Liver (tissue), 9 donors: Measurements from ENCODE around the gene IQCH. TPM values are rescaled to one million over a fixed set of nuclear protein-coding genes. Genes with fewer than 3 reads are reported as not detected.

Source experiments
- DNase-seq: peaks from one replicate; pipeline ENCODE4 v3.0.0-alpha.2; 2017; ENCODE audit warnings: low spot score
- H3K27ac ChIP-seq, 2 donors: one replicate each; pipeline ENCODE4 v1.7.0; 2013; ENCODE audit warnings: inconsistent platforms in 2 of 2, low read length in 2 of 2, control low read depth in 1 of 2, low read depth in 1 of 2, mild to moderate bottlenecking in 1 of 2
- H3K27me3 ChIP-seq, 4 donors: one replicate each; pipeline versions ENCODE4 v1.6.1 to v1.7.0; 2013; ENCODE audit warnings: low read length in 3 of 4, inconsistent platforms in 1 of 4, mild to moderate bottlenecking in 1 of 4, moderate library complexity in 1 of 4; ENCODE audit not compliant: control insufficient read depth in 4 of 4, insufficient read depth in 4 of 4
- H3K36me3 ChIP-seq, 4 donors: one replicate each; pipeline versions ENCODE4 v1.6.1 to v1.7.0; 2013; ENCODE audit warnings: low read length in 3 of 4, mild to moderate bottlenecking in 3 of 4, low read depth in 1 of 4, moderate library complexity in 1 of 4; ENCODE audit not compliant: control insufficient read depth in 4 of 4, insufficient read depth in 3 of 4
- H3K4me1 ChIP-seq, 4 donors: one replicate each; pipeline versions ENCODE4 v1.6.1 to v1.7.0; 2013; ENCODE audit warnings: low read length in 3 of 4, mild to moderate bottlenecking in 3 of 4, moderate library complexity in 1 of 4; ENCODE audit not compliant: control insufficient read depth in 4 of 4, insufficient read depth in 4 of 4
- H3K4me3 ChIP-seq, 3 donors: one replicate each; pipeline versions ENCODE4 v1.6.1 to v1.7.0; 2013; ENCODE audit warnings: low read length in 3 of 3, control low read depth in 1 of 3, low read depth in 1 of 3, mild to moderate bottlenecking in 1 of 3
- H3K9ac ChIP-seq, 2 donors: one replicate each; pipeline ENCODE4 v1.7.0; 2013; ENCODE audit warnings: low read length in 2 of 2, mild to moderate bottlenecking in 2 of 2, moderate library complexity in 2 of 2, control low read depth in 1 of 2, low read depth in 1 of 2
- H3K9me3 ChIP-seq, 4 donors: one replicate each; pipeline versions ENCODE4 v1.6.1 to v1.7.0; 2013; ENCODE audit warnings: low read length in 3 of 4; ENCODE audit not compliant: control insufficient read depth in 4 of 4
- EGR1 ChIP-seq, 2 donors: IDR thresholded peaks; 2 replicates each; pipeline ENCODE4 v1.6.1; 2016 to 2018; ENCODE audit warnings: antibody characterized with exemption in 2 of 2, low read depth in 2 of 2
- FOXA1 ChIP-seq: IDR thresholded peaks from 2 replicates; pipeline ENCODE4 v1.6.1; 2016; ENCODE audit warnings: antibody characterized with exemption
- FOXA2 ChIP-seq: IDR thresholded peaks from 2 replicates; pipeline ENCODE4 v1.6.1; 2016; ENCODE audit warnings: antibody characterized with exemption
- GABPA ChIP-seq, 2 donors: IDR thresholded peaks in 1 of 2; conservative IDR thresholded peaks in 1 of 2; 2 replicates each; pipeline ENCODE4 v1.6.1; 2016; ENCODE audit warnings: antibody characterized with exemption in 2 of 2, mild to moderate bottlenecking in 1 of 2, moderate library complexity in 1 of 2
- HNF4G ChIP-seq: IDR thresholded peaks from 2 replicates; pipeline ENCODE4 v1.6.1; 2016; ENCODE audit warnings: antibody characterized with exemption
- JUND ChIP-seq, 2 donors: IDR thresholded peaks; 2 replicates each; pipeline ENCODE4 v1.6.1; 2016; ENCODE audit warnings: antibody characterized with exemption in 2 of 2
- RXRA ChIP-seq, 2 donors: IDR thresholded peaks; 2 replicates each; pipeline ENCODE4 v1.6.1; 2017 to 2018; ENCODE audit warnings: antibody characterized with exemption in 2 of 2, mild to moderate bottlenecking in 1 of 2
- TAF1 ChIP-seq: conservative IDR thresholded peaks from 2 replicates; pipeline ENCODE4 v1.6.1; 2016; ENCODE audit warnings: antibody characterized with exemption, mild to moderate bottlenecking
- YY1 ChIP-seq: IDR thresholded peaks from 2 replicates; pipeline ENCODE4 v1.6.1; 2016; ENCODE audit warnings: antibody characterized with exemption, mild to moderate bottlenecking
- WGBS: extraction: QIAGEN DNeasy Blood & Tissue Kit; methylation state at CpG from one replicate; pipeline ENCODE4 v1.1.7; 2013; 5-methylcytosine and 5-hydroxymethylcytosine counted together
- polyA plus RNA-seq, 2 donors: library from polyadenylated mRNA; stranded (reverse) in 1 of 2; unstranded in 1 of 2; fragments of 200-250 nt in 1 of 2; fragments of >200 nt in 1 of 2; fragmentation: Nextera tagmentation in 1 of 2; extraction: Ambion mirVana in 1 of 2; gene quantifications; one replicate each; pipeline versions ENCODE4 v1.2.1 to v1.2.3, GENCODE V29; 2013 to 2015
- total RNA-seq, 2 donors: library from RNA; depleted of rRNA; stranded (reverse); fragments of >200 nt; gene quantifications; one replicate each; pipeline ENCODE4 v1.2.3, GENCODE V29; 2014
- TF ChIP-seq, protein P1 (sequence below): IDR thresholded peaks from 2 replicates; pipeline ENCODE4 v1.6.1; 2016; ENCODE audit warnings: antibody characterized with exemption
- TF ChIP-seq, protein P2 (sequence below): fragments of 150-350 bp; IDR thresholded peaks from 2 replicates; pipeline ENCODE4 v1.5.1; 2017; ENCODE audit warnings: improper control_type of control experiment, low read depth, low read length; ENCODE audit not compliant: missing input control
- TF ChIP-seq, protein P3 (sequence below): IDR thresholded peaks from 2 replicates; pipeline ENCODE4 v1.6.1; 2016; ENCODE audit warnings: antibody characterized with exemption
- donor health status: healthy.
- donor health status: healthy.
- donor health status: healthy.
- donor health status: healthy.
- donor health status: healthy.

Gene IQCH
- total and polyA plus RNA-seq, 4 donors: 0.23 to 1.6 (median 0.86) TPM

DNA sequence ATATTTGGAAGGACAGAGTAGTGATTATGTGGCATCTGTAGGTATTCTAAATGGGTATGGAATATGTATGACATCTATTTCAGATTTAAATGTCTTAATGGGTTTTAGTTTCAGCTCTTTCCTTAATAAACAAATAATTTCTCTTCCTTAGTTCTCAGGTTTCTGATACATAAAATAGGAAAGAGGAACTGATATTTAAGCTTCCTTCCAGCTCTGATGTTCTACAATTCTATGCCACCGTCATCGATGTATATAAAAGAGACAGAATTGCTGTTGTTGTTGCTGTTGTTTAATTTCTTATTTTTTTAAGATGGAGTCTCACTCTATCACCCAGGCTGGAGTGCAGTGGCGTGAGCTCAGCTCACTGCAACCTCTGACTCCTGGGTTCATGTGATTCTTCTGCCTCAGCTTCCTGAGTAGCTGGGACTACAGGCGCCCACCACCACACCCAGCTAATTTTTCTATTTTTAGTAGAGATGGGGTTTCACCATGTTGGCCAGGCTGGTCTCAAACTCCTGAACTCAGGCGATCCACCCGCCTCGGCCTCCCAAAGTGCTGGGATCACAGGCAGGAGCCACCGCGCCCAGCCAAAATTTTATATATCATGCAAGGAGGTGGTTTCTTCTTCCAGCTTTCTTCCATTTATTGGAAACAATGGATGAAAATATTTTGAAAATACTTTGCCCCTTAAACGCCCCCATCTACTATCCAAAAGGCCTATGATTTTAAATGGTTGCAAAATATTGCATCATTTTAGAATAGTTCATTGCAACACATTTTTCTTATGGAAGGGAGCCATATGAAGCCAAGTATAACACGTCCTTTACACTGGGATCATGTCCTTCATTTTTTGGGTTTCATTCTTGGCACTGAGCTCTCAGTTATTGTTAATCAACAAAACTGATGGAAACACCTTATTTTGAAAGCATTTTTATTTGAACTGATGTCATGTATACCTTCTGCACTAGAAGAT, 252.5 kb downstream of the IQCH start:
- WGBS: 86% methylated on average over 11 of the region's 11 CpGs
- no peak for DNase-seq
- Histone ChIP-seq H3K27me3 (no peaks in the 10 kb centered on the region), H3K9ac (no peak overlapping the region), H3K9me3 (no peaks in the 10 kb centered on the region), H3K4me3 (no peak overlapping the region), H3K36me3 (peaks cover under 1 to 4% (median 3%) of the 10 kb centered on the region in 4 donors), H3K27ac (no peak overlapping the region), H3K4me1 (peaks cover 0 to 1% (median 0%) of the 10 kb centered on the region in 4 donors)
- TF ChIP-seq, protein P1, sequence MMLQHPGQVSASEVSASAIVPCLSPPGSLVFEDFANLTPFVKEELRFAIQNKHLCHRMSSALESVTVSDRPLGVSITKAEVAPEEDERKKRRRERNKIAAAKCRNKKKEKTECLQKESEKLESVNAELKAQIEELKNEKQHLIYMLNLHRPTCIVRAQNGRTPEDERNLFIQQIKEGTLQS: peak; percentile 67
- TF ChIP-seq, protein P2, sequence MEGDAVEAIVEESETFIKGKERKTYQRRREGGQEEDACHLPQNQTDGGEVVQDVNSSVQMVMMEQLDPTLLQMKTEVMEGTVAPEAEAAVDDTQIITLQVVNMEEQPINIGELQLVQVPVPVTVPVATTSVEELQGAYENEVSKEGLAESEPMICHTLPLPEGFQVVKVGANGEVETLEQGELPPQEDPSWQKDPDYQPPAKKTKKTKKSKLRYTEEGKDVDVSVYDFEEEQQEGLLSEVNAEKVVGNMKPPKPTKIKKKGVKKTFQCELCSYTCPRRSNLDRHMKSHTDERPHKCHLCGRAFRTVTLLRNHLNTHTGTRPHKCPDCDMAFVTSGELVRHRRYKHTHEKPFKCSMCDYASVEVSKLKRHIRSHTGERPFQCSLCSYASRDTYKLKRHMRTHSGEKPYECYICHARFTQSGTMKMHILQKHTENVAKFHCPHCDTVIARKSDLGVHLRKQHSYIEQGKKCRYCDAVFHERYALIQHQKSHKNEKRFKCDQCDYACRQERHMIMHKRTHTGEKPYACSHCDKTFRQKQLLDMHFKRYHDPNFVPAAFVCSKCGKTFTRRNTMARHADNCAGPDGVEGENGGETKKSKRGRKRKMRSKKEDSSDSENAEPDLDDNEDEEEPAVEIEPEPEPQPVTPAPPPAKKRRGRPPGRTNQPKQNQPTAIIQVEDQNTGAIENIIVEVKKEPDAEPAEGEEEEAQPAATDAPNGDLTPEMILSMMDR: no peak

DNA sequence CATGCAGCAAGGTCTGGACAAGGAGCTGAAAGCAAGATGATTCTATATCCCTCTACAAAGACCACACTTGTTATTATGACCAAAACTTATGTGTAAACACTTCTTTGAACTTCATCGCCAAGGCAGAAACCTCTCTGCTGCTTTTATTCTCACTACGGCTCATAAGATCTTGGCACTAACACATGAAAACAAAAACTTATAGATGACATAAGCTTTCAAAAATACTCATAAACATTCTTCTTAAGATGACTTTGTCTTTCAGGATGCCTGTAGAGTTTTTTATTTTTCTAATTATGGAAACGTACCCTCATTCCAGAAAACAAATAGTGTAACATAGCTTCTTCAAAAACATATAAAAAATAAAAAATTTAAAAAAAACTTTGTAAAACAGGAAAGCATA, 253.8 kb downstream of the IQCH start:
- Histone ChIP-seq H3K9me3 (no peaks in the 10 kb centered on the region), H3K27me3 (no peaks in the 10 kb centered on the region), H3K27ac (no peak overlapping the region), H3K36me3 (peaks cover 3 to 13% (median 7%) of the 10 kb centered on the region in 4 donors), H3K4me1 (peaks cover 0 to 1% (median 0%) of the 10 kb centered on the region in 4 donors), H3K4me3 (no peak overlapping the region), H3K9ac (no peak overlapping the region)
- no peak for DNase-seq
- whole genome bisulfite sequencing: 94% methylated on average over 3 of the region's 3 CpGs
- TF ChIP-seq HNF4G: no peak
- TF ChIP-seq EGR1 (IDR thresholded peaks at IDR 0.05; ENCODE audit: low read depth in 2 of 2): no peak
- TF ChIP-seq, protein P3, sequence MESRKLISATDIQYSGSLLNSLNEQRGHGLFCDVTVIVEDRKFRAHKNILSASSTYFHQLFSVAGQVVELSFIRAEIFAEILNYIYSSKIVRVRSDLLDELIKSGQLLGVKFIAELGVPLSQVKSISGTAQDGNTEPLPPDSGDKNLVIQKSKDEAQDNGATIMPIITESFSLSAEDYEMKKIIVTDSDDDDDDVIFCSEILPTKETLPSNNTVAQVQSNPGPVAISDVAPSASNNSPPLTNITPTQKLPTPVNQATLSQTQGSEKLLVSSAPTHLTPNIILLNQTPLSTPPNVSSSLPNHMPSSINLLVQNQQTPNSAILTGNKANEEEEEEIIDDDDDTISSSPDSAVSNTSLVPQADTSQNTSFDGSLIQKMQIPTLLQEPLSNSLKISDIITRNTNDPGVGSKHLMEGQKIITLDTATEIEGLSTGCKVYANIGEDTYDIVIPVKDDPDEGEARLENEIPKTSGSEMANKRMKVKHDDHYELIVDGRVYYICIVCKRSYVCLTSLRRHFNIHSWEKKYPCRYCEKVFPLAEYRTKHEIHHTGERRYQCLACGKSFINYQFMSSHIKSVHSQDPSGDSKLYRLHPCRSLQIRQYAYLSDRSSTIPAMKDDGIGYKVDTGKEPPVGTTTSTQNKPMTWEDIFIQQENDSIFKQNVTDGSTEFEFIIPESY: no peak
- no peak for TF ChIP-seq FOXA2
- no peak for TF ChIP-seq RXRA (IDR thresholded peaks at IDR 0.05)

DNA sequence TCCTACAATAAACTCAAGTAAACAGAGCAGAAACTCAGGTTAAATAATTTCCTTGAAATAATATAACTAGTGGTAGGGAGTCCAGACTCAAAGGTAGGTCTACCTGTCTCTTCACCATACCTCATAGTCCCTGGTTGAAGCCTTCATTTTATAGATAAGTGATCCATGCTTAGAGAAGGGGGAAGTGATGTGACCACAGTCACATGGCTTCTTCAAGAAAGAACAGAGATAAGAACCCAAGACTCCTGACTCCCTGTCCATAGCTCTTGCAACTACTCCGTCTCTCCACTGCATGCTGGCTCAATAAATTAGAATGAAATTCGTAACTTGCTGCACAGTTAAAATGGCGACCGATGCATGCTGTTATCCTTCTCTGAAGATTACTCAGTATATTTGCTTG, 255.3 kb downstream of the IQCH start:
- H3K9me3 ChIP-seq: no peaks in the 10 kb centered on the region
- H3K4me3 ChIP-seq: no peak overlapping the region
- no peak overlapping the region for H3K9ac ChIP-seq
- H3K27me3 ChIP-seq: no peaks in the 10 kb centered on the region
- H3K4me1 ChIP-seq: peaks cover 0 to 1% (median 0%) of the 10 kb centered on the region in 4 donors
- no peak for DNase-seq
- peaks cover 4 to 23% (median 15%) of the 10 kb centered on the region in 4 donors for H3K36me3 ChIP-seq
- WGBS: 97% methylated on average over 4 of the region's 4 CpGs
- H3K27ac ChIP-seq: no peak overlapping the region
- no peak for TF ChIP-seq JUND (IDR thresholded peaks at IDR 0.05)
- TF ChIP-seq, protein P3: no peak
- TF ChIP-seq, protein P1: no peak
- no peak for TF ChIP-seq FOXA2
- no peak for TF ChIP-seq GABPA (IDR thresholded peaks at IDR 0.05 in 1 of 2, conservative IDR thresholded peaks at IDR 0.05 in 1 of 2)
- no peak for TF ChIP-seq FOXA1
- no peak for TF ChIP-seq RXRA (IDR thresholded peaks at IDR 0.05)
- TF ChIP-seq YY1: no peak
- TF ChIP-seq, protein P2: no peak
- no peak for TF ChIP-seq HNF4G
- no peak for TF ChIP-seq TAF1
